Measurements from ENCODE around the gene KCNIP3.

The KCNIP3 gene

GRCh38 chr2:95362486-95362885 is 65.3 kb downstream of the KCNIP3 start:
- no peak for TF ChIP-seq CTCF (IDR thresholded peaks at IDR 0.05; ENCODE audit: low read depth, low read length)
- DNase-seq, result no peak
- no peak overlapping the region for H3K4me3 ChIP-seq (ENCODE audit: low read depth, low read length)
- no peaks in the 10 kb centered on the region for H3K4me1 ChIP-seq
- no peaks in the 10 kb centered on the region for H3K36me3 ChIP-seq
- H3K9me3 ChIP-seq, result no peaks in the 10 kb centered on the region
- H3K27me3 ChIP-seq, result no peaks in the 10 kb centered on the region; the same call in 1 of the 2 replicates

- no peak for DNase-seq
- Histone ChIP-seq H3K36me3 (no peaks in the 10 kb centered on the region), H3K9me3 (no peaks in the 10 kb centered on the region), H3K27me3 (no peaks in the 10 kb centered on the region; the same call in 1 of the 2 replicates), H3K4me3 (ENCODE audit: low read depth, low read length) (no peak overlapping the region), H3K4me1 (no peaks in the 10 kb centered on the region)
- TF ChIP-seq CTCF (IDR thresholded peaks at IDR 0.05; ENCODE audit: low read depth, low read length), result no peak
These were observed 69.4 kb downstream of the KCNIP3 start for GRCh38 chr2:95366514-95366913.

GRCh38 chr2:95372216-95372829 is 75.2 kb downstream of the KCNIP3 start:
- Histone ChIP-seq H3K36me3 (no peaks in the 10 kb centered on the region), H3K27me3 (no peaks in the 10 kb centered on the region), H3K4me3 (ENCODE audit: low read depth, low read length) (no peak overlapping the region), H3K9me3 (no peaks in the 10 kb centered on the region), H3K4me1 (no peaks in the 10 kb centered on the region)
- DNase-seq, result no peak
- TF ChIP-seq CTCF (IDR thresholded peaks at IDR 0.05; ENCODE audit: low read depth, low read length), result no peak

- Histone ChIP-seq H3K4me1 (no peaks in the 10 kb centered on the region), H3K4me3 (ENCODE audit: low read depth, low read length) (no peak overlapping the region), H3K36me3 (no peaks in the 10 kb centered on the region), H3K9me3 (no peaks in the 10 kb centered on the region), H3K27me3 (no peaks in the 10 kb centered on the region)
- no peak for DNase-seq
- TF ChIP-seq CTCF (IDR thresholded peaks at IDR 0.05; ENCODE audit: low read depth, low read length), result no peak
These were observed 75.7 kb downstream of the KCNIP3 start for GRCh38 chr2:95372845-95373244.

GRCh38 chr2:95374029-95374428 is 76.9 kb downstream of the KCNIP3 start:
- H3K27me3 ChIP-seq, result no peaks in the 10 kb centered on the region
- no peaks in the 10 kb centered on the region for H3K4me1 ChIP-seq
- H3K9me3 ChIP-seq, result no peaks in the 10 kb centered on the region

More at GRCh38 chr2:95374029-95374428, 76.9 kb downstream of the KCNIP3 start:
- no peak for TF ChIP-seq CTCF (IDR thresholded peaks at IDR 0.05; ENCODE audit: low read depth, low read length)
- Histone ChIP-seq H3K36me3 (no peaks in the 10 kb centered on the region), H3K4me3 (ENCODE audit: low read depth, low read length) (no peak overlapping the region)
- no peak for DNase-seq

Data from BE2C (cell line).